Cerebellar nuclear complex (tissue), 1 donor: ENCODE measurements around the gene ZMYM4.
"Not testable (repeated sequence)": the region's sequence is repeated elsewhere in the genome, so short reads cannot be mapped to it uniquely, and the experiment has no call there.

Experiments used
- DNase-seq, 2 experiments: peaks; one replicate each; lab custom pipeline; 2025; lab: John Stamatoyannopoulos, UW

ZMYM4 gene

DNA sequence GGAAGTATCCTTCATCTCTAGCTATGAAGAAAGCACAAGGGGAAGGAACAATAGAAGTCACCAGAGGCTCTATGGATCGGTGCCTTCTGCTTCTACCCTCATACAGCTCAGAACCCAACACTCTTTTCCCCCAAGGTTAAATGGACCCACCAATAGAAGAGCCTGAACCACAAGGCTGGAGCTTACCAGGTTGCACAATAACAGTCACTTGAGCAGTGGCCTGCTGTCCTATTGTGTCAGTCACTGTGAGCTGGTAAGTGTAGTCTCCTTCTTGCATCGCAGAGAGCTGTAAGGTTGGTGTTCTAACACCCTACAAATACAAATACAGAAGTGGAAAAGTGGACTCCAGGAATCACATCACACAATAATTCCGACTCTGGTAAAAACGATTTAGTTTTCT, 185.7 kb downstream of the ZMYM4 start:
- no peak for DNase-seq

DNA sequence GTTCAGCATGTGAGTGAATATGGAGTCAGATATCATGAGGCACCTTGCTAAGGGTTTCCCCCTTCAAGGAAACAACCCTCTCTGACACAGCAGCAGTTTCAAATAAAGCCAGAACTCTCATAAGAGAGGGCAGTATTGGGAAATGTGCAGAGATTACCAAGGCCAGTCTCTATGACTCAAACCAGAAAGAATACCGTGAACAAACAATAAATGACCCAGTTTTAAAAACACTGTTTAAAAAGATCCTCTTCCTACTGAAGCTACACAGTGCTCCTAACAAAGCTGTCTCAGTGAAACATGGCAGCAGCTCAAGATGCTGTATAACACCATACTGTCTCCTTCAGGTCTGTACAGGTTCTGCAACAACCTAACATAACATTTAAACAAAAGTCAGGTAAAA, 186.1 kb downstream of the ZMYM4 start:
- no peak for DNase-seq

DNA sequence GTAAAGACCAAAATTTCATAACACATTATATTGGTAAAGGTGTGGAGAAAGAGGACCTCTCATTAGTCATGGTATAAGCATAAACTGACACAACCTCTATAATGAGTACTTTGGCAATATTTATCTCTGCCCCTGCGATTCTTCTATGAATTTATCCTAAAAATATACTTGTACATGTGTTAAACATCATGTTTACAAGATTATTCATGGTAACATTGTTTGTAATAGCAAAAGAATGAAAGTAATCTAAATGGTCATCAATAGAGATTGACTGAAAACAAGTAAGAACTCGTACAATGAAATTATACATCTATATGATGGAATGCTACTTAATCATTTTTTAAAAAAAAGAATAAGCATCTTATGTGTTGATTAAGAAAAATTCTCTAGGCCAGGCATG, 192.3 kb downstream of the ZMYM4 start:
- DNase-seq: no peak

DNA sequence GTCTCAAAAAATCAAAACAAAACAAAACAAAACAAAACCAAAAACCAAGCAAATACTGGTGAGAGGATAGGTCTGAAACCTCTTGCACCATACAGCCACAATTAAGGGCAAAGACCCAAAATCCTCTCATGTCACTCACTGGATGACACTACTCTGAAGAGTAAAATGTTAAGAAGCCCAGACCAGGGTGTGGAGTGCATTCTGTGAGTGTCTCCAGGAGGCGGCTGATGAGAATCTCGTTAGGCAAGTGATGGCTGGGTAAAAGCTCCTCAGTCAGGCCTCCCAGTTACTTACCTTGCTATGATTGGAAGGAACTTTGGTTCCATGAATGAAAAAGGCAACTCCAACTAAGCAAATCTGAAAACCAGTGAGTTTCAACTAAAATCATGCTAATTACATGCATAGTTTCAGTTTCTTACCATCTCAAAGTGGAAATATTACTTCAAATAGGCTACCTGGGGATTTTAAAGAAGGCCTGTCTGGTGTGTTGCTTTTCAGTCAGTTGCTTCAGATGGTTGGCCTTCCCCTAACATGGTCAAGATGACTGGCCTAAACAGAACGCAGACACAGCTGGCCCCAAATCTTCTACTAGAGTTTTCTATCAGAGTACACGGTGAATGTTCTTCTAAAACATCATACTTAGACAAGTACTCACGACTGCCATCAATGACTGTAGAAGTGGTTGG, 193.6 kb downstream of the ZMYM4 start:
- no peak for DNase-seq

DNA sequence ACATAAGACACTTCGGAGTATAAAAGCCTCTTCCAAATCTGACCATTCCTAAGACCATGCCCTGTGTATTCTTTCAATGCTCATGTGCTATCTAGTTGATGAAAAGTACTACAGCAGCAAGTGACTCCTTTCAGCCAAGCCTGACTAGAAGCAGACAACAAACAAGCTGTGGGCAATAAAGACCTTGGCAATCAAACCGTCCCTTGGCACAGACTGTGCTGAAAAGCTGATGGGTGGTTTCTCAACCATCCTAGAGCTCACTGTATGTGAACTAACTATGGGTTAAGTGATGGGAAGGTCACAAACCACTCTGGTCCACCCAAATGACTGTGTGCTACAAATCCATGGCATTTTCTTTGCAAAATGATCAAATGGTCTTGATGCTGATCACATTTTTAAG, 194.7 kb downstream of the ZMYM4 start:
- DNase-seq: no peak

DNA sequence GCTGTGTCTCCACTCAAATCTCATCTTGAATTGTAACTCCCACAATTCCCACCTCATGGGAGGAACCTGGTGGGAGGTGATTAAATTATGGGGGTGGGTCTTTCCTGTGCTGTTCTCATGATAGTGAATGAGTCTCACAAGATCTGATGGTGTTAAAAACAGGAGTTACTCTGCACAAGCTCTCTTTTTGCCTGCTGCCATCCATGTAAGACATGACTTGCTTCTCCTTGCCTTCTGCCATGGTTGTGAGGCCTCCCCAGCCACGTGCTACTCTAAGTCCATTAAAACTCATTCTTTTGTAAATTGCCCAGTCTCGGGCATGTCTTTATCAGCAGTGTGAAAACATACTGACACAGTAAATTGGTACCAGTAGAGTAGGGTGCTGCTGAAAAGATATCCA, 195.2 kb downstream of the ZMYM4 start:
- DNase-seq: not testable (repeated sequence)

DNA sequence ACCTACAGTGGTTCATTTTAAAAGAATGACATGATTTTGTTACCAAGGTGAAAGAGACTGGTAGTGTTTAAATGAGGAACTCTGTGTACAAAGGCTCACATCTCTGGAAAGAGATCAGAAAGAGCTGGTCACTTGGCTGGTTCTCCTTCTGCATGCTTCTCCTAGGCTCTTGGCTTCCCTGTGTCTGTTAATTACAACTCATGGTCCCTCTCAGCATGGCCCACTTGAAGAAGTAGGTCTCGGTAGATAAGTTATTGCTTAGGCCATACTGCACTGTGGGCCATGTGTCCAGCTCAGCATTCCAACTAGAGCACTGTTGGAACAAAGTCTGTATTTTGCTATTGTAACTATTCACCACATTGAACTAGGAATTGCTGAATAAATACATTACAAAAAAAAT, 197.6 kb downstream of the ZMYM4 start:
- DNase-seq: no peak

DNA sequence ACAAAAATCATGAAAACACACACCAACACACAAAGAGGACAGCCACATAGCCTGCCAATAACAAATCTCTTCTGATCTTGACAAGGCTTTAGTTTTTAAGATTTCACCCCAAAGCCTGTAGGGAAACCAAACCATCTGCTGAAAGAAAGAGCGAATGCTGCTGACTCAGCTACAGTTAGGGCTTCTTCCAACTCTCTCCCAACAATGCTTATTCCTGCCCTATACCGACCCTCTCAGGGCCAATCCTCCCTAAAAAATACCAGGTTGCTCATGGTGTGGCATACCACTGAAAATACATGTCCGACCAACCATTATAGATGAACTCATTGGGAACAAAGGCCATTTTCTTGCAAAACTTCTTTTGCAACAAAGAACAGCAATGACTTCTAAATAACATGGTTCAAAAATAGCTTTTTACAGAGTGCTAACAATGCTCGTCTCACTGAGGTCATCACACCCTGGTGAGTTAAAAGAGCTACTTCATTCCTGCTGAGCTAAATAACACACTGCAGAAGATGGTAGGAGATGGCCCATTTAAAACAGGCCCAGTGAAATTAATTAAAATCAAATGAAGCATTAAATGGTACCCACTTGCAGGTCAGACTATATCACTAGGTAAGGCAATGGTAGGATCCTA, 202.6 kb downstream of the ZMYM4 start:
- DNase-seq: no peak
